Upper lobe of left lung (tissue), 4 donors: Measurements from ENCODE around the gene C2.

ENCODE experiments used
- EP300 ChIP-seq, 4 donors: sonication (generic); formaldehyde crosslinking; IDR thresholded peaks; one replicate each; pipeline ENCODE4 v1.5.1; 2017; ENCODE audit warnings: antibody characterized with exemption in 4 of 4, control low read depth in 2 of 4
- TF ChIP-seq, protein P1 (sequence below), 6 experiments: fragments of 450-650 bp in 4 of 6; fragments of 200-600 bp in 2 of 6; sonication (generic) in 2 of 6; IDR thresholded peaks; one replicate each; pipeline ENCODE4 v1.5.1; 2016 to 2019; ENCODE audit warnings: antibody characterized with exemption in 6 of 6

DNA sequence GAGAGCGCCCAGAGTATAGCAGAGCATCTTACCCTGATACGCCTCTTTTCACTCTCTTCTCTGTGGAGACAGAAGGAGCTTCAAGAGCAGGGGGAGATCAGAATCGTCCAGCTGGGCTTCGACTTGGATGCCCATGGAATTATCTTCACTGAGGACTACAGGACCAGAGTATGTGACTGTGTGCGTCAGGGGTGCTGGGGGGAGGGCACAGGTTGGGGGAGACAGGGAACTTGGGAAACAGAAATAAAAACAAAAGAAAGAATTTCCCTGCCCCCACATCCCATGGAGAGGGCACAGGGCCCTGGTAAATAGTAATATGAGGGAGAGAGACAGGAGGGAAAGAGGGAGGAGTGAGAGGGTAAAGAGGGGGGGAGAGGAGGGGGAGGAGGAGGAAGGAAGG is 51.3 kb downstream of the C2 start:
- TF ChIP-seq, protein P1, sequence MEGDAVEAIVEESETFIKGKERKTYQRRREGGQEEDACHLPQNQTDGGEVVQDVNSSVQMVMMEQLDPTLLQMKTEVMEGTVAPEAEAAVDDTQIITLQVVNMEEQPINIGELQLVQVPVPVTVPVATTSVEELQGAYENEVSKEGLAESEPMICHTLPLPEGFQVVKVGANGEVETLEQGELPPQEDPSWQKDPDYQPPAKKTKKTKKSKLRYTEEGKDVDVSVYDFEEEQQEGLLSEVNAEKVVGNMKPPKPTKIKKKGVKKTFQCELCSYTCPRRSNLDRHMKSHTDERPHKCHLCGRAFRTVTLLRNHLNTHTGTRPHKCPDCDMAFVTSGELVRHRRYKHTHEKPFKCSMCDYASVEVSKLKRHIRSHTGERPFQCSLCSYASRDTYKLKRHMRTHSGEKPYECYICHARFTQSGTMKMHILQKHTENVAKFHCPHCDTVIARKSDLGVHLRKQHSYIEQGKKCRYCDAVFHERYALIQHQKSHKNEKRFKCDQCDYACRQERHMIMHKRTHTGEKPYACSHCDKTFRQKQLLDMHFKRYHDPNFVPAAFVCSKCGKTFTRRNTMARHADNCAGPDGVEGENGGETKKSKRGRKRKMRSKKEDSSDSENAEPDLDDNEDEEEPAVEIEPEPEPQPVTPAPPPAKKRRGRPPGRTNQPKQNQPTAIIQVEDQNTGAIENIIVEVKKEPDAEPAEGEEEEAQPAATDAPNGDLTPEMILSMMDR (IDR thresholded peaks at IDR 0.05) = no peak
- no peak for TF ChIP-seq EP300 (IDR thresholded peaks at IDR 0.05)
